ENCODE results near the gene ACP5.
"Not testable (repeated sequence)": the region's sequence is repeated elsewhere in the genome, so short reads cannot be mapped to it uniquely, and the experiment has no call there.

ACP5 gene

DNA sequence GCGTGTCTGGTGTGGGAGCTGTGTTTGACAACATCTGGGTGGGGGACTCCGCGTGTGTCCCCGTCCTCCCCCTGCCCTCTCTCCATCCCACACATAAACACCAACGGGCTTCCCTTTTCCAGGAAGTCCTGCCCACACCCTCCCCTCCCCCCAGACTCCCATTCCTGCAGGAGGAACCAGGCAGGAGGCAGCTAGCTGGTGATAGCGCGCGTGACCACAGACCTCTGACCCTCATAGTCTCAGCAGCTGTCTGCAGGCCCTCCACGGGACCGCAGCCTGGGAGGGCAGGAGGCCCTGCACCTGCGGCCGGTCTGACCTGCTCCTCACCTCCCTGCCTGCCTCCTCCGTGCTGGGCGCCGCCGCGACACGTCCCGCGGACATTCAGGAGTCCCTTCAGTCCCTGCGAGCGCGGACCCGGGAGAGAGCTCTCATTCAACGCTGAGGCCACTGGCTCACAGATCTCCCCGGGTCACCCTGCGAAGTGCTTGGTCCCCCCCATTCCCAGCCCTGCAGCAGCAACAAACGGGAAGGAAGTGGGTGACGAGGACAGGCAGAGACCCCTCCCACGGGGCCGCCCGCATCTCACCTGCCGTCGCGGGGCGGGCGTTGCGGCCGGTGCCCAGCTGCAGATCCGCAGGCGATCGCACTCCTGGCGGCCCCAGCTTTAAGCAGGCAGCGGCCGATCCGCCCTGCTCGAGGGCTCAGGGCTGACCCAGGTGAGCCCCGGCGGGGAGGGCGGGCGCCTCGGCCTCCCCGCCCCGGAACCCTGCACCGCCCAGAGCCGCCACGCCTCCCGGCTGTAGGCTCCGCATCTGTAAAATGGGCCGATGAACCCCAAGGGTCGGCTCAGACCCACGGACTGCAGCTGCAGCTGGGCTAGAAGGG, 1.1 kb upstream of the ACP5 start:
- DNase-seq = no peak

DNA sequence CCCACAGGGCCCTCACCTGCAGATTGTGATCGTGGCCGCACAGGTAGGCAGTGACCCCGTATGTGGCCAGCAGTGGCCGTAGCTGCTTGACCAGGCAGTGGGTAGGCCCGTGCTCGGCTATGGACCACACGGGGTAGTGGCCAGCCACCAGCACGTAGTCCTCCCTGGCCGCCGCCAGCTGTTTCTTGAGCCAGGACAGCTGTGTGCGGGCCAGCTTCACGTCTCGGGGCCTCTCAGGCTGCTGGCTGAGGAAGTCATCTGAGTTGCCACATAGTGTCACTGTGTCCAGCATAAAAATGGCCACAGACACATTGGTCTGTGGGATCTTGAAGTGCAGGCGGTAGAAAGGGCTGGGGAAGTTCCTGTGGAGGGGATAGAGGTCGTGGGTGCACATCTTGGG, 1.2 kb downstream of the ACP5 start:
- no peak for DNase-seq

- no peak for DNase-seq
Measured at GRCh38 chr19:11574689-11575088, 2.8 kb downstream of the ACP5 start.

- not testable (repeated sequence) for DNase-seq
Measured at GRCh38 chr19:11573763-11574162, 3.7 kb downstream of the ACP5 start.

DNA sequence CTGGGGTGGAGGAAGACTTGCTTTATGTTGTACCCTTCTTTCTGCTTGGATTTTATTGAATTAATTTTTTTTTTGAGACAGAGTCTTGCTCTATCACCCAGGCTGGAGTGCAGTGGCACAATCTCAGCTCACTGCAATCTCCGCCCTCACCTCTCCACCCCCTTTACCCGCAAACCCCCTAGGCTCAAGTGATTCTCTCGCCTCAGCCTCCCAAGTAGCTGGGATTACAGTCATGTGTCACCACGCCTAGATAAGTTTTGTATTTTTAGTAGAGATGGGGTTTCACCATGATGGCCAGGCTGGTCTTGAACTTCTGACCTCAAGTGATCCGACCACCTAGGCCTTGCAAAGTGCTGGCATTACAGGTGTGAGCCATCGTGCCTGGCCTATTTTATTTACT, 4.1 kb downstream of the ACP5 start:
- not testable (repeated sequence) for DNase-seq

- no peak for DNase-seq
Measured at GRCh38 chr19:11570039-11570462, 7.4 kb downstream of the ACP5 start.

DNA sequence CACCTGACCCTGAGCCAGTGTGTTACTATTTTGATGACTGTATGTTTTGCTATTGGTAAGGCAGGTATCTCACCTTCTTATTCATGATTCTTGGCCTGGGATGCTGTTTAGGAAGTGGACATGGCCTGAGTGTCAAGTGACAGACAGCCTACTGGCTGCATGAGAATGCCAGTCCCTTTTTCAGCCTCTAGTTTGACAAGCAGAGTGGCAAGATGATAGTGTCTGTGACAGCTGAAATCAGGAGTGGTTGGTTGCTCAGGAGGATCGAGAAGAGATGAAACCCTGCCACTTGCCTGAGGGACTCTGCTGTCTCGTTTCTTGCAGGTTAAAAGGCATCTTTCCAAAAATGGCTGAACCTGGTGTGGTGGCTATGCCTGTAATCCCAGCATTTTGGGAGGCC, 11.3 kb downstream of the ACP5 start:
- no peak for DNase-seq

DNA sequence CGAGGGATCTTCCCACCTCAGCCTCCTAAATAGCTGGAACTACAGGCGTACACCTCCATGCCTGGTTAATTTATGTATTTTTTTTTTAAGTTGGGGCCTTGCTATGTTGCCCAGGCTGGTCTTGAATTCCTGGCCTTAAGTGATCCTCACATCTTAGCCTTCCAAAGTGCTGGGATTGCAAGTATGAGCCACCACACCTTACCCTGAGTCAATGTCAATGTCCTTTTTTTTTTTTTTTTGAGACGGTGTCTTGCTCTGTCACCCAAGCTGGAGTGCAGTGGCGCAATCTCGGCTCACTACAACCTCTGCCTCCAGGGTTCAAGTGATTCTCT, 11.8 kb downstream of the ACP5 start:
- not testable (repeated sequence) for DNase-seq

DNA sequence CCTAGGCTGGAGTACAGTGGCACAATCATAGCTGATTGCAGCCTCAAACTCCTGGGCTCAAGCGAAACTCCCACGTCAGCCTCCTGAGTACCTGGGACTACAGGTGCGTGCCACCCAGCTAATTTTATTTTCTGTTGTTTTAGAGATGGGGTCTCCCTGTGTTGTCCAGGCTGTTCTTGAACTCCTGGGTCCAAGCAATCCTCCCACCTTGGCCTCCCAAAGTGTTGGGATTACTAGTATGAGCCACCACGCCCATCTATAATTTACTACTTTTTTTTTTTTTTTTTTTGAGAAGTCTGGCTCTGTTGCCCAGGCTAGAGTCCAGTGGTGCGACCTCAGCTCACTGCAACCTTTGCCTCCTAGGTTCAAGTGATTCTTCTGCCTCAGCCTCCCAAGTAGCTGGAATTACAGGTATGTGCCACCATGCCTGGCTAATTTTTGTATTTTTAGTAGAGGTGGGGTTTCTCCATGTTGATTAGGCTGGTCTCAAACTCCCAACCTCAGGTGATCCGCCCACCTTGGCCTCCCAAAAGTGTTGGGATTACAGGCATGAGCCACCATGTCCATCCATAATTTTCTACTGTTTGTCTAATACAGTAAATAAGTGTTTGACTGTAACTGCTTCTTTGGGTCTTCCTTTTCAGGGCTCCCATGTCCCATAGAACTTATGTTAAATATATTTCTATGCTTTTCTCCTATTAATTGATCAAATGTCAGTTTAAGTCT, 13.2 kb downstream of the ACP5 start:
- not testable (repeated sequence) for DNase-seq

DNA sequence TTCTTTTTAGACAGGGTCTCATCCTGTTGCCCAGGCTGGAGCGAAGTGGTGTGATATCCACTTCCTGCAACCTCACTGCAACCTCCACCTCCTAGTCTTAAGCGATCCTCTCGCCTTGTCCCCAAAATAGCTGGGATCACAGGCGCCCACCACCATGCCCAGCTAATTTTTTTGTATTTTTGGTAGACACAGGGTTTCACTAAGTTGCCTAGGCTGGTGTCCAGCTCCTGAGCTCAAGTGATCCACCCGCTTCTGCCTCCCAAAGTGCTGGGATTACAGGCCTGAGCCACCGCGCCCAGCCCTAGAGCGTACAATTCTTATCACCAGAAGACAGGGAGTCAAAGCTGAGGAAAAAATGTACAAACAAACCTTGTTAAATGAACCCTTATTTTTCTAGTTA, 13.9 kb downstream of the ACP5 start:
- DNase-seq = no peak

GRCh38 chr19:11560404-11561051, 16.9 kb downstream of the ACP5 start:
- DNase-seq = no peak

GRCh38 chr19:11558881-11559828, 18.3 kb downstream of the ACP5 start, which contains the start of gene ELOF1:
Gene ELOF1 (minus strand): TSS chr19:11559230. CDS start chr19:11554347, 4,883 bp downstream.
- peak; percentile 96 for DNase-seq

DNA sequence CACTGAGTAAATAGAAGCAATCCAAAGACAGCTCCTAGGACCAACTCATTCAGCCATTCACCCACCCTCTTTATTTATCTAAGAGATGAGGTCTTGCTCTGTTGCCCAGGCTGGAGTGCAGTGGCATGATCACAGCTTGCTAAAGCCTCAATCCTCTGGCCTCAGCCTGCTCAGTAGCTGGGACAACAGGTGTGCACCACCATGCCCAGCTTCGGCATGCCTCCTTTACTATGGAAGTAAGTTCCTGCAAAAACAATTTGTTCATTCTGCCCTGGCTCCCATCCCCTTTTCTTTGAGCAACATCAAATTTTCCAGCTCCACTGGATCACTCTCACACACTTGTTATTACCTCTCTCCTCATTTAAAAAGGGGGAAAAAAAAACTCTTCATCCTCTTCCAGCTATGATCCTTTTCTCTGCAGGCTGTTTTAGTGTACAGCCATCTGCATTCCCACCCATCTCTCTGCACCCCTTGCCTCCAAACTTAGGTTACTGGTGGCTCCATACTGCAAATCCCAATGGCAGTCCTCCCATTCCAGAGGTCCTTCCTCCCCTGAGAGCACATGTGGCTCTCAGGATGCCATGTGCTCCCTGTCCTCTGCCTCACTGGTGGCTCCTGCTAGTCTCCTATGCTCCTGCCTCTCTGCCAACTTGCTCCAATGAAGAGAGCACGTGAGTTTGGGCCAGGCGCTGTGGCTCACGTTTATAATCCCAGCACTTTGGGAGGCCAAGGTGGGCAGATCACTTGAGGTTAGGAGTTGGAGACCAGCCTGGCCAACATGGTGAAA, 20.6 kb downstream of the ACP5 start:
- no peak for DNase-seq

- DNase-seq = no peak
Measured at GRCh38 chr19:11555246-11555645, 22.2 kb downstream of the ACP5 start.

DNA sequence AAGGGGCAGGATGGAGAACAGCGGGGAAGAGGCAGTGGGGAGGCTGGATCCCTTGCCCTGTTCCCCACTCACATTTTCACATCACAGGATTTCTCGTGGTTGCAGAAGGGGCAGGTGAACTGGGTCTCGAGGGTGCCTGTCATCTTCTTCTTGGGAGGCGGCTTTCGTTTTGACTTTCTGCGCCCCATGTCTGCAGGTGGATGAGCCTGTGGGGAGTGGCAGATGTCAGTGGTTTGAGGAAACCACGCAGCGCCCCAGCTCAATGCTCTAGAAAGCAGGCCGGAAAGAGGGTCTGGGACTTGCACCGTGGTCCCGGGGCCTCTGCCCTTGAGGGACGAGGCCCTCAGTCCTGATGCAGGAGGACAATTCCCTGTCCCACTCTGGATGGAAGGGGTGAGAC, 23.3 kb downstream of the ACP5 start:
- no peak for DNase-seq

DNA sequence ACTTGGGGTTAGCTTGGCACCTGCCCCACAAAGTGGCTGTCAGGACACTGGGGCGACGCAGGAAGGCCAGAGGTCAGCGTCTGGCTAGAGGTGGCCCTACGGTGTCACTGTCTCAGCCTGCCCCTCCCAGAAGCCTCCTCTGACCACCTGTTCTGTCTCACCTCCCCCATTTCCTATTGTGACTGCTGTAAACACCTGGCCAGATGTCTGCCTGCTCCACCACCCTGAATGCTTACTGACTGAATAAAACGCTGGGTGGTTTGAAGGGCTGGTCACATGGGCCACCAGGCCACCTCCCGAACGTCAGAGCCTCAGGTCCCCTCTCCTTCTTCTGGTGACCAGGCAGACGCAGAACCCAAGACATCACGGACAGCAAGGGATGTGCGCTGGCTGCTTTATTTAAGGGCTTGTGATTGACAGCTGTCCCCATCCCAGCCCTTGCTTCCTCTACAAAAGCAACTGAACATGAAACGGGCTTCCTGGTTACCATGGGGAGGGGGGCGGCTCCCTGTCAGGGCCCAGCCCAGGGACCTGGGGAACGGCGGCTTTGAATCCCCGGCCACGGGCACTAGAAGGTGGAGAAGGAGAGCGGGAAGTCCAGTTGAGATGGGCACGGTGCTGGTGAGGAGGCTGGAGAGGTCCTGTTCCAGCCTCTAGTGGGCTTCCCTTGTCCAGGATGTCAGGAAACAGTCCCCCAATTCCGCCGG, 24.6 kb downstream of the ACP5 start:
- no peak for DNase-seq

DNA sequence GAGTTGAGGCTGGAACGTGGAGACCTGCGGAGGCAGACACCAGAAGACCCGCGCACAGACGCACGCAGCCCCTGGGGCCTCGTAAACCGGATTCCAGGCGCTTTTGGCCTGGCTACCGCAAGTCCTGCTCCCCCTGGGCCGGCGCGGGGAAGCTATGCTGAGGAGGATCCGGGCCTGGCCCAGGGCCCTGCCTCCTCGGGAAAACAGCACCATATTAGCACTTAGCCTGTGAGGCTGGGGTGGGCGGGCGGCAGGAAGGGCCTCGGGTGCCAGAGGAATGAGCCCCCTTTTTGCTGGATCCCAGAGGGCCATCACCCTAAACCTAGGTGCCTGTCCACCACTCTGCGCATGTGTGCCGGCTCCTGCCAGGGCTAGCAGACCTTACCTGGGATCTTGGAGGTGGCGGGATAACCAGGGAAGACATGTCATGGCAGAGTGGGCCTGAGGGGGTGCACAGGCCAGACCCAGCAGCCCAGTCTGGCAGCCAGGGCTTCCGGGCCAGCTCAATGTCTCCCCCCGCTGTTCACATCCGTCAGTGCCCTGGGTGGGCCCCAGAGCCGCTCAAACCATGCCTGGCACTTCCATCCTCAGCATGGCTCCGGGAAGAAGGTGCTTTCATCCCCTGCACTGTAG, 25.7 kb downstream of the ACP5 start:
- DNase-seq = no peak

DNA sequence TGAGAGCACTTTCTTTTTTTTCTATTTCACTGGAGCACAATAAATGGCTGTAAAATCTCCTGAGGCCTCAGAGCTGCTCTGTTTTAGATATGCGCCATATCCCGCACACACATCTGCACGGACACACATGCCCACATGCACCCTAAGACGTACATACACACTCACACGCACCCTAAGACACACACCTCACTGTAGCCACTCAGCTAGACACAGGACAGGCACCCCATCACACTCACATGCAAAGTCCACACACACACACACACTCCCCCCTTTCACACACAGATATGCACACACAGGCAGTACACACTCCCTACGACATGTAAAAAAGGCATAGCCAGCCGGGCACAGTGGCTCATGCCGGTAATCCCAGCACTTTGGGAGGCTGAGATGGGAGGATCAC, 27.2 kb downstream of the ACP5 start:
- no peak for DNase-seq

- no peak for DNase-seq
Measured at GRCh38 chr19:11549386-11549953, 28.0 kb downstream of the ACP5 start.

Measured in NCI-H774 (cell line).